Prostate gland (tissue), 2 donors: Measurements from ENCODE around the gene PAPOLG. TPM values are rescaled to one million over a fixed set of nuclear protein-coding genes. Genes with fewer than 3 reads are reported as not detected.
"Not testable (repeated sequence)": the region's sequence is repeated elsewhere in the genome, so short reads cannot be mapped to it uniquely, and the experiment has no call there.

Source experiments
- DNase-seq: peaks from one replicate; pipeline ENCODE4 v3.0.0-alpha.2; 2019; ENCODE audit warnings: low spot score
- H3K27ac ChIP-seq, 2 donors: fragments of 200-600 bp; sonication (generic); 2 replicates each; pipeline ENCODE4 v1.5.1; 2017 to 2019
- H3K27me3 ChIP-seq: fragments of 200-600 bp; sonication (generic); replicated peaks from 2 replicates; pipeline ENCODE4 v1.5.1; 2019; ENCODE audit not compliant: insufficient read depth
- H3K36me3 ChIP-seq, 2 donors: fragments of 200-600 bp; sonication (generic); 1 replicate in 1 of 2; 2 replicates in 1 of 2; pipeline versions ENCODE4 v1.5.1 to v1.8.1; 2017 to 2019
- H3K4me1 ChIP-seq: fragments of 200-600 bp; sonication (generic); replicated peaks from 2 replicates; pipeline ENCODE4 v1.5.1; 2019
- H3K4me3 ChIP-seq, 2 donors: fragments of 200-600 bp; sonication (generic); 2 replicates each; pipeline ENCODE4 v1.5.1; 2017 to 2019
- H3K9me3 ChIP-seq: fragments of 200-600 bp; sonication (generic); 2 replicates; pipeline ENCODE4 v1.5.1; 2017
- CTCF ChIP-seq, 4 experiments: fragments of 200-600 bp in 2 of 4; fragments of 450-650 bp in 2 of 4; sonication (generic) in 2 of 4; IDR thresholded peaks; 1 replicate in 3 of 4; 2 replicates in 1 of 4; pipeline ENCODE4 v1.5.1; 2016 to 2019; ENCODE audit warnings: antibody characterized with exemption in 4 of 4, mild to moderate bottlenecking in 2 of 4, moderate library complexity in 2 of 4
- POLR2A ChIP-seq: fragments of 450-650 bp; IDR thresholded peaks from one replicate; pipeline ENCODE4 v1.6.1; 2016; ENCODE audit warnings: antibody characterized with exemption, mild to moderate bottlenecking
- POLR2AphosphoS5 ChIP-seq: sonication (generic); formaldehyde crosslinking; IDR thresholded peaks from one replicate; pipeline ENCODE4 v1.6.1; 2017; ENCODE audit warnings: antibody characterized with exemption
- WGBS: methylation state at CpG from one replicate; pipeline ENCODE4 v1.1.5; 2018; 5-methylcytosine and 5-hydroxymethylcytosine counted together
- intact Hi-C: fragments of 100-400 bp; cut with DNase I; formaldehyde crosslinking; loops from one replicate; pipeline ENCODE4 v1.14.2; 2022
- total RNA-seq, 2 donors: library from RNA; depleted of rRNA; stranded (reverse); fragments of >200 nt; gene quantifications; one replicate each; pipeline ENCODE4 v1.1.0, GENCODE V29; 2016

PAPOLG gene
- total RNA-seq, 2 donors from 2014 or later: 12.7 to 18.9 TPM

DNA sequence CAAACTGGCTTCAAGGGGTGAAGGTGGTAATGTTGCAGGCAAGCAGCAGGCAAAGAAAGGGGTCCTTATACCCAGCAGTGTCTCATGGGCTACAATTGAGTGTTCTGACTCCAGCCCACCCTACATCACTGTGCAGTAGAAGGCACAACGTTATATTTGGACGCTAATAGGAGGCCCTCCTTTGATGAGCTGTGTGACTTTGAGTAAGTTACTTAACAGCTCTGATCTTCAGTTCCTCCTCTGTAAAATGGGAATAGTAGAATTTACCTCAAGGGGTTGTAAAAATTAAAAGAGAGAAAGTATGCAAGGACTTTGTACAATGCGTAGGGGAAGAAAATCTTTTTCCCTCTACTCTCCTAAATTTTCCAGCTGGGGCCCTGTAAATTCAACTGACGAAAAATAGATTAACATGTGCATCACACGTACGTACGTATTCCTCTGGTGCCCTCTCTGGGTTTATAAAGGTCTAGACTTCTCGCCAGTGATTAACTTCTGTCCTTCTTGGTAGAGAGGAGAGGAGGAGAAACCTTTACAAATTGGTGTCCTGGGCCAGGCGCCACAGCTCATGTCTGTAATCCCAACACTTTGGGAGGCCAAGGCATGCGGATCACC lies 67.7 kb downstream of the PAPOLG start:
- Histone ChIP-seq H3K36me3 (no peaks in the 10 kb centered on the region), H3K9me3 (no peaks in the 10 kb centered on the region)
- DNase-seq: no peak

DNA sequence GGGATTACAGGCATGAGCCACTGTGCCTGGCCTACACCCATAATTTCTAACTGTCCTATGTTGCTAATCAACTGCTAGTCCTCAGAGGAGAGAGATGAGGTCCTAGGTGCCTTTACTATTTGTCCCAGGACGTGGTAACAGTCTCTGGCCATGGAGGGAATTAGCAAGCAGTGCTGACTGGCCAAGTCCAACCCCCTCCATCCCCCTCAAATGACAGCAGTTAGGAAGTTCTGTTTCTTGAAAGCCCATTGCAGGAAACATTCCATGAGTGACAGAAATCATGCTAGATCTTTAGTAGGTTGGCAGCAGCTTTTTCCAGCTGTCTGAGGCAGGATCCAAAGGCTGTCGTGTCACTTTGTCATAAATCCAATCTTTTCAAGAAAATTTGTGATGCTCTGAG lies 69.6 kb downstream of the PAPOLG start:
- Histone ChIP-seq H3K4me3 (no peak overlapping the region), H3K9me3 (no peaks in the 10 kb centered on the region), H3K27ac (no peak overlapping the region), H3K27me3 (no peaks in the 10 kb centered on the region), H3K4me1 (no peaks in the 10 kb centered on the region), H3K36me3 (no peaks in the 10 kb centered on the region)
- WGBS: 70% methylated on average over 2 of the region's 2 CpGs
- no peak for DNase-seq
- TF ChIP-seq CTCF (IDR thresholded peaks at IDR 0.05) (no peak), POLR2A (no peak), POLR2AphosphoS5 (no peak)
- intact Hi-C loops: no loop called here

More for the DNA sequence above, 67.7 kb downstream of the PAPOLG start:
- Histone ChIP-seq H3K27ac (no peak overlapping the region), H3K27me3 (no peaks in the 10 kb centered on the region), H3K4me1 (no peaks in the 10 kb centered on the region), H3K4me3 (no peak overlapping the region)
- TF ChIP-seq CTCF (IDR thresholded peaks at IDR 0.05) (no peak), POLR2AphosphoS5 (no peak), POLR2A (no peak)
- 87% methylated on average over 10 of the region's 10 CpGs for WGBS
- intact Hi-C loops: no loop called here

- no peak overlapping the region for H3K4me3 ChIP-seq
- H3K27ac ChIP-seq: no peak overlapping the region
- H3K4me1 ChIP-seq: no peaks in the 10 kb centered on the region
- intact Hi-C loops: no loop called here
- 100% methylated on average over 2 of the region's 2 CpGs for WGBS
- no peaks in the 10 kb centered on the region for H3K36me3 ChIP-seq
- no peaks in the 10 kb centered on the region for H3K27me3 ChIP-seq
- TF ChIP-seq POLR2A (no peak), POLR2AphosphoS5 (no peak), CTCF (IDR thresholded peaks at IDR 0.05) (no peak)
- H3K9me3 ChIP-seq: no peaks in the 10 kb centered on the region
- DNase-seq: no peak
These were observed 70.0 kb downstream of the PAPOLG start for GRCh38 chr2:60826111-60826510.

- not testable (repeated sequence) for H3K9me3 ChIP-seq
These were observed 70.8 kb downstream of the PAPOLG start for GRCh38 chr2:60826860-60827259.

GRCh38 chr2:60827369-60827768 lies 71.3 kb downstream of the PAPOLG start:
- Histone ChIP-seq H3K9me3 (no peaks in the 10 kb centered on the region), H3K4me3 (no peak overlapping the region), H3K27me3 (no peaks in the 10 kb centered on the region), H3K27ac (no peak overlapping the region), H3K4me1 (no peaks in the 10 kb centered on the region), H3K36me3 (no peaks in the 10 kb centered on the region)
- TF ChIP-seq POLR2A (no peak), POLR2AphosphoS5 (no peak), CTCF (IDR thresholded peaks at IDR 0.05) (no peak)
- DNase-seq: no peak
- 80% methylated on average over 9 of the region's 9 CpGs for WGBS
- intact Hi-C loops: no loop called here

More at GRCh38 chr2:60826860-60827259, 70.8 kb downstream of the PAPOLG start:
- intact Hi-C loops, H3K27ac ChIP-seq, DNase-seq, H3K36me3 ChIP-seq, H3K27me3 ChIP-seq, H3K4me3 ChIP-seq, H3K4me1 ChIP-seq: not testable (repeated sequence)
- WGBS: 79% methylated on average over 3 of the region's 3 CpGs
